Erythroblast (primary cell): ENCODE data around the gene ZC4H2.

Experiments
- GATA1 ChIP-seq: IDR thresholded peaks from 2 replicates; pipeline ENCODE4 v1.6.1; 2011; ENCODE audit warnings: low read depth, mild to moderate bottlenecking, control low read depth, low read length, moderate library complexity
- POLR2A ChIP-seq: IDR thresholded peaks from 2 replicates; pipeline ENCODE4 v1.6.1; 2011; ENCODE audit warnings: mild to moderate bottlenecking, low read length

- TF ChIP-seq POLR2A = no peak
- TF ChIP-seq GATA1 = no peak
Measured at GRCh38 chrX:64975491-64975890, 759 bp downstream of the ZC4H2 start.
